ENCODE measurements around the gene MYEF2. TPM values are rescaled to one million over a fixed set of nuclear protein-coding genes. Genes with fewer than 3 reads are reported as not detected.

The MYEF2 gene
- total and polyA plus RNA-seq, 3 experiments from 2014 or later = 1.2 to 9.8 (median 9.8) TPM

DNA sequence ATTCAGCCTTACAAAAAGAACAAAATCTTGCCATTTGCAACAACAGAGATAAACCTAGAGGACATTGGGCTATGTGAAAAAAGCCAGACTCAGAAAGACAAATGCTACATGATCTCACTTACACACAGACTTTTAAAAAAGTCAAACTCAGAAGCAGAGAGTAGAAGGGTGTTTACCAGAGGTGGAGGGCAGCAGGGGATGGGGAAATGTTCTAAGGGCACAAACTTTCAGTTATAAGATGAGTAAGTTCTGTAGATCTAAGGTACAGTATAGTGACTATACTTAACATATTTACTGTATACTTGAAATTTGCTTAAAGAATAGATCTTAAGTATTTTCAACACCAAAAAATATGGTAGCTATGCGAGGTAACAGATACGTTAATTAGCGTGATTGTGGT is 3.0 kb downstream of the MYEF2 start:
- Mint-ChIP-seq H3K27me3 (peaks cover 0 to 17% of the 10 kb centered on the region in 2 donors), H3K9me3 (peaks cover 0 to 4% (median 3%) of the 10 kb centered on the region in 5 donors), H3K36me3 (peaks cover 0 to 4% (median 3%) of the 10 kb centered on the region in 3 donors), H3K4me3 (no peak overlapping the region), H3K27ac (no peak overlapping the region), H3K4me1 (peaks cover 17 to 37% (median 35%) of the 10 kb centered on the region in 3 donors)
- H3K36me3 ChIP-seq (ENCODE audit: insufficient read depth, low read length) = no peaks in the 10 kb centered on the region
- no peak overlapping the region for H3K4me3 ChIP-seq (ENCODE audit: low read length)
- no peak overlapping the region for H3K27ac ChIP-seq (ENCODE audit: low read depth, low read length)
- POLR2A ChIA-PET = no interaction called here
- H3K4me1 ChIP-seq (ENCODE audit: insufficient read depth, low read length) = peaks cover 7% of the 10 kb centered on the region
- CTCF ChIA-PET = no interaction called here
- H3K9me3 ChIP-seq (ENCODE audit: low read length) = no peaks in the 10 kb centered on the region
- no peaks in the 10 kb centered on the region for H3K27me3 ChIP-seq (ENCODE audit: insufficient read depth, low read length, poor library complexity, severe bottlenecking)
- no peak for DNase-seq

- Histone ChIP-seq H3K27me3 (ENCODE audit: insufficient read depth, low read length, poor library complexity, severe bottlenecking) (no peaks in the 10 kb centered on the region), H3K9me3 (ENCODE audit: low read length) (no peaks in the 10 kb centered on the region), H3K27ac (ENCODE audit: low read depth, low read length) (no peak overlapping the region), H3K4me3 (ENCODE audit: low read length) (no peak overlapping the region), H3K36me3 (ENCODE audit: insufficient read depth, low read length) (no peaks in the 10 kb centered on the region), H3K4me1 (ENCODE audit: insufficient read depth, low read length) (no peaks in the 10 kb centered on the region)
- no peak for DNase-seq
- POLR2A ChIA-PET = no interaction called here
- Mint-ChIP-seq H3K9me3 (peaks cover 0 to 4% (median 3%) of the 10 kb centered on the region in 5 donors), H3K4me3 (no peak overlapping the region), H3K4me1 (peaks cover 4 to 32% (median 13%) of the 10 kb centered on the region in 3 donors), H3K27me3 (no peaks in the 10 kb centered on the region), H3K36me3 (peaks cover 4 to 13% (median 7%) of the 10 kb centered on the region in 3 donors), H3K27ac (no peak overlapping the region)
- CTCF ChIA-PET = no interaction called here
These were observed 7.1 kb downstream of the MYEF2 start for GRCh38 chr15:48170981-48171380.

DNA sequence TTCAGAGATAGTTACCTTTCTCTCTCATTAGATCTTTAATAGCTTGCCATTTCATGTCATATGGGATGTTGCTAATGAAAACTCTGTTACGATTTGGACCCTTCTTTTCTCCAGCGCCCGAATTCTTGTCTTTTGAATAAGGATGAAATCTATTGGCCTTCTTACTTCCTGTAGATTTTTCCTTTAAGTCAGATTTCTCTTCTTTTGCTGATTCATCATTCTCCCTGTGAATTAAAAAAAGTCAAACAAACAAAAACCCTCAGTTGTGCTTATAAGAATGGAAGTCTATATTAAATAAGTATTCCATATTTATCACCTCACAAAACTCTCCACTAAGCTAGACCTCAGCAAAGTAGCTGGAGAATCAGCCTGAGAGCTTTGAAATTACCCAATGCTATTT is 9.5 kb downstream of the MYEF2 start:
- Histone ChIP-seq H3K36me3 (ENCODE audit: insufficient read depth, low read length) (no peaks in the 10 kb centered on the region), H3K4me1 (ENCODE audit: insufficient read depth, low read length) (no peaks in the 10 kb centered on the region), H3K27me3 (ENCODE audit: insufficient read depth, low read length, poor library complexity, severe bottlenecking) (no peaks in the 10 kb centered on the region), H3K4me3 (ENCODE audit: low read length) (no peak overlapping the region), H3K9me3 (ENCODE audit: low read length) (no peaks in the 10 kb centered on the region), H3K27ac (ENCODE audit: low read depth, low read length) (no peak overlapping the region)
- no peak for DNase-seq
- ChIA-PET POLR2A (no interaction called here), CTCF (no interaction called here)
- Mint-ChIP-seq H3K4me1 (peaks cover 2 to 15% (median 4%) of the 10 kb centered on the region in 3 donors), H3K36me3 (peaks cover 4 to 19% (median 7%) of the 10 kb centered on the region in 3 donors), H3K9me3 (peaks cover 0 to 4% (median 0%) of the 10 kb centered on the region in 5 donors), H3K27me3 (no peaks in the 10 kb centered on the region), H3K27ac (no peak overlapping the region), H3K4me3 (no peak overlapping the region)

GRCh38 chr15:48153526-48153925 is 24.6 kb downstream of the MYEF2 start:
- no peak overlapping the region for H3K27ac Mint-ChIP-seq
- ChIA-PET CTCF (no interaction called here), POLR2A (no interaction called here)
- no peaks in the 10 kb centered on the region for H3K9me3 Mint-ChIP-seq
- H3K9me3 ChIP-seq (ENCODE audit: low read length) = no peaks in the 10 kb centered on the region
- H3K27me3 ChIP-seq (ENCODE audit: insufficient read depth, low read length, poor library complexity, severe bottlenecking) = no peaks in the 10 kb centered on the region
- no peak overlapping the region for H3K4me3 Mint-ChIP-seq
- no peaks in the 10 kb centered on the region for H3K4me1 ChIP-seq (ENCODE audit: insufficient read depth, low read length)
- H3K36me3 ChIP-seq (ENCODE audit: insufficient read depth, low read length) = no peaks in the 10 kb centered on the region
- no peak overlapping the region for H3K27ac ChIP-seq (ENCODE audit: low read depth, low read length)
- no peak for DNase-seq
- H3K36me3 Mint-ChIP-seq = peaks cover 0 to 26% (median 23%) of the 10 kb centered on the region in 3 donors
- no peak overlapping the region for H3K4me3 ChIP-seq (ENCODE audit: low read length)
- H3K27me3 Mint-ChIP-seq = no peaks in the 10 kb centered on the region
- no peaks in the 10 kb centered on the region for H3K4me1 Mint-ChIP-seq

GRCh38 chr15:48149858-48150257 is 28.2 kb downstream of the MYEF2 start:
- Mint-ChIP-seq H3K36me3 (peaks cover 0 to 29% (median 19%) of the 10 kb centered on the region in 3 donors), H3K9me3 (no peaks in the 10 kb centered on the region), H3K27me3 (no peaks in the 10 kb centered on the region), H3K4me3 (no peak overlapping the region), H3K4me1 (no peaks in the 10 kb centered on the region), H3K27ac (no peak overlapping the region)
- H3K4me3 ChIP-seq (ENCODE audit: low read length) = no peak overlapping the region
- no peaks in the 10 kb centered on the region for H3K36me3 ChIP-seq (ENCODE audit: insufficient read depth, low read length)
- ChIA-PET POLR2A (no interaction called here), CTCF (no interaction called here)
- no peak overlapping the region for H3K27ac ChIP-seq (ENCODE audit: low read depth, low read length)
- H3K4me1 ChIP-seq (ENCODE audit: insufficient read depth, low read length) = no peaks in the 10 kb centered on the region
- DNase-seq = no peak
- H3K27me3 ChIP-seq (ENCODE audit: insufficient read depth, low read length, poor library complexity, severe bottlenecking) = no peaks in the 10 kb centered on the region
- no peaks in the 10 kb centered on the region for H3K9me3 ChIP-seq (ENCODE audit: low read length)

DNA sequence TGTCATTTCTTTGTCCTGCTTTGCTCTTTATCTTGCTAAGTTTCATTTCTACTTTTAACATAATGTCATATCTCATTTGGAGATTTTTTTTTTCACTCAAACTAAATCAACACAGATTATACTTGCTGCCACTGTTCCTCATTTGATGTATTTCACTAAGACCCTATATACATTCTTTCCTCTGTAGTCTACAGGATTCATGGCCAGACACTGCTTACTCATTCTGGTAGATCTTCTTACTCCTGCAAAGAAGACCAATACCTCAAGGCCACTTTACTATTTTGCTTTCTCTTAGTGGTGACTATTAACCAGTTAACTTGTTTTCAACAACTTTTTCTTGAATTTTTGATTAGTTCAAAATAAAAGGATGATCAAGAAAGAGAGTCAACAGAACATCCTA is 30.7 kb downstream of the MYEF2 start:
- ChIA-PET CTCF (no interaction called here), POLR2A (no interaction called here)
- Histone ChIP-seq H3K4me1 (ENCODE audit: insufficient read depth, low read length) (no peaks in the 10 kb centered on the region), H3K27me3 (ENCODE audit: insufficient read depth, low read length, poor library complexity, severe bottlenecking) (no peaks in the 10 kb centered on the region), H3K9me3 (ENCODE audit: low read length) (no peaks in the 10 kb centered on the region), H3K27ac (ENCODE audit: low read depth, low read length) (no peak overlapping the region), H3K36me3 (ENCODE audit: insufficient read depth, low read length) (no peaks in the 10 kb centered on the region), H3K4me3 (ENCODE audit: low read length) (no peak overlapping the region)
- Mint-ChIP-seq H3K4me1 (peaks cover 0 to 3% (median 0%) of the 10 kb centered on the region in 3 donors), H3K27ac (no peak overlapping the region), H3K4me3 (no peak overlapping the region), H3K27me3 (no peaks in the 10 kb centered on the region), H3K36me3 (peaks cover 0 to 19% (median 15%) of the 10 kb centered on the region in 3 donors), H3K9me3 (no peaks in the 10 kb centered on the region)
- no peak for DNase-seq

DNA sequence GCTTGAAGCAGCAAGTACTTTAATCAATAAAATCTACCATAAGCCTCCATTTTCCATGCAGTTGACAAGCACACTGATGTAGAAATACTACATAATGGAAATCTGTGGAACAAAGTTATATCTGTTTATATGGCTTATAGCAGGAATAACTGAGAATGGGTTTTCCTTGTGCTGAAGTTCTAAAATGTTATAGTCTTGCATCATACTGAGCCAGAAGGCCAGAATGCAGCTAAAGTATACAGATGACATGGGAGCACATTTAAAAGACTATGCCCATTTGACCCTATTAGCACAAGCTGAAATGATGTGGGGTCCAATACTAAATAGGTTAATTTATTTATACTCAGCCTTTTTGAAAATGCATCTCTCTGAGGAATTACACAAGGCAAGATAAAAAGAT is 32.2 kb downstream of the MYEF2 start:
- Histone ChIP-seq H3K4me1 (ENCODE audit: insufficient read depth, low read length) (no peaks in the 10 kb centered on the region), H3K27me3 (ENCODE audit: insufficient read depth, low read length, poor library complexity, severe bottlenecking) (no peaks in the 10 kb centered on the region), H3K36me3 (ENCODE audit: insufficient read depth, low read length) (no peaks in the 10 kb centered on the region), H3K27ac (ENCODE audit: low read depth, low read length) (no peak overlapping the region), H3K4me3 (ENCODE audit: low read length) (no peak overlapping the region), H3K9me3 (ENCODE audit: low read length) (no peaks in the 10 kb centered on the region)
- no peaks in the 10 kb centered on the region for H3K9me3 Mint-ChIP-seq
- no peaks in the 10 kb centered on the region for H3K27me3 Mint-ChIP-seq
- ChIA-PET POLR2A (no interaction called here), CTCF (no interaction called here)
- H3K4me3 Mint-ChIP-seq = no peak overlapping the region
- H3K36me3 Mint-ChIP-seq = peaks cover 0 to 12% (median 4%) of the 10 kb centered on the region in 3 donors
- peaks cover 0 to 3% (median 0%) of the 10 kb centered on the region in 3 donors for H3K4me1 Mint-ChIP-seq
- H3K27ac Mint-ChIP-seq = no peak overlapping the region
- DNase-seq = no peak

DNA sequence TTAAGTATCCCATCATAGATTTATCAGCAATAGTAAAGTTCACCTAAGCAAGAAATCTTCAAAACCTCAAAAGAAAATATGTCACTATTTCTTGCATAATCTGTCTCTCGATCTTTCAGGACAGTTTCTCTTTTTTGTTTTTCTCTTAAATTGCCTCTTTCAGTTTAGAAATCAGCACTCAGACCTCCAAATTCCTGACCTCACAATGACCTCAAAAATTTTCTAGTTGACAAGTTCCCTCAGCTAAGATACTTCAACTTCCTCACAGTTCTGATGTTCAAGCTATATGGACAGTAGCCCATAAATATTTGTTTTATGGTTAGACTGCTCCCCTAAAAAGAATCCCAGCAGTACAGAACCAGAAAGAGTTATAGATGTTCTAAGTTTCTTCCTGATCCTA is 33.2 kb downstream of the MYEF2 start:
- no peaks in the 10 kb centered on the region for H3K9me3 ChIP-seq (ENCODE audit: low read length)
- no peak overlapping the region for H3K4me3 ChIP-seq (ENCODE audit: low read length)
- Mint-ChIP-seq H3K4me1 (peaks cover 0 to 3% (median 0%) of the 10 kb centered on the region in 3 donors), H3K27me3 (no peaks in the 10 kb centered on the region), H3K9me3 (no peaks in the 10 kb centered on the region), H3K27ac (no peak overlapping the region), H3K4me3 (no peak overlapping the region), H3K36me3 (peaks cover 0 to 10% (median 0%) of the 10 kb centered on the region in 3 donors)
- no peaks in the 10 kb centered on the region for H3K4me1 ChIP-seq (ENCODE audit: insufficient read depth, low read length)
- POLR2A ChIA-PET = no interaction called here
- no peaks in the 10 kb centered on the region for H3K27me3 ChIP-seq (ENCODE audit: insufficient read depth, low read length, poor library complexity, severe bottlenecking)
- CTCF ChIA-PET = no interaction called here
- H3K27ac ChIP-seq (ENCODE audit: low read depth, low read length) = no peak overlapping the region
- H3K36me3 ChIP-seq (ENCODE audit: insufficient read depth, low read length) = no peaks in the 10 kb centered on the region
- DNase-seq = no peak

- Histone ChIP-seq H3K4me1 (ENCODE audit: insufficient read depth, low read length) (no peaks in the 10 kb centered on the region), H3K36me3 (ENCODE audit: insufficient read depth, low read length) (no peaks in the 10 kb centered on the region), H3K27ac (ENCODE audit: low read depth, low read length) (no peak overlapping the region), H3K4me3 (ENCODE audit: low read length) (no peak overlapping the region), H3K27me3 (ENCODE audit: insufficient read depth, low read length, poor library complexity, severe bottlenecking) (no peaks in the 10 kb centered on the region), H3K9me3 (ENCODE audit: low read length) (no peaks in the 10 kb centered on the region)
- CTCF ChIA-PET = no interaction called here
- POLR2A ChIA-PET = no interaction called here
- Mint-ChIP-seq H3K27me3 (no peaks in the 10 kb centered on the region), H3K4me3 (no peak overlapping the region), H3K4me1 (peaks cover 0 to 3% (median 0%) of the 10 kb centered on the region in 3 donors), H3K9me3 (no peaks in the 10 kb centered on the region), H3K36me3 (peaks cover 0 to 9% (median 0%) of the 10 kb centered on the region in 3 donors), H3K27ac (no peak overlapping the region)
- no peak for DNase-seq
These were observed 34.2 kb downstream of the MYEF2 start for GRCh38 chr15:48143856-48144255.
